IMR-90 (cell line): Measurements from ENCODE around the gene MTF1. TPM values are rescaled to one million over a fixed set of nuclear protein-coding genes. Genes with fewer than 3 reads are reported as not detected.

Experiments
- ATAC-seq: fragments of 200-7000 bp; cut with Tn5 transposase; 2 replicates; pipeline ENCODE4 v1.9.1; 2020; ENCODE audit warnings: low read depth, mild to moderate bottlenecking, moderate library complexity
- BruUV-seq: library from RNA; stranded (reverse); fragments of 400-500 nt; replicated peaks from 2 replicates; lab custom pipeline; 2021; lab: Mats Ljungman, UMichigan
- CTCF ChIA-PET: fragments of 300-600 bp; formaldehyde crosslinking; extraction: SDS; loops from one replicate; lab custom pipeline; 2021; ENCODE audit warnings: antibody characterized with exemption; lab: Yijun Ruan, JAX
- POLR2A ChIA-PET: fragments of 300-600 bp; sonication (Branson Sonifier 250); formaldehyde crosslinking; loops from one replicate; lab custom pipeline; 2022; ENCODE audit warnings: antibody characterized with exemption; ENCODE audit not compliant: unreplicated experiment; lab: Charles Lee
- DNase-seq: peaks from one replicate; pipeline ENCODE4 v3.0.0; 2013
- H2AFZ ChIP-seq: replicated peaks from 2 replicates; pipeline ENCODE3; 2013; ENCODE audit warnings: low read length, mild to moderate bottlenecking; ENCODE audit not compliant: poor library complexity
- H2AK5ac ChIP-seq: 2 replicates; pipeline ENCODE4 v1.6.1; 2013; ENCODE audit warnings: low read depth, low read length, inconsistent platforms
- H2AK9ac ChIP-seq: replicated peaks from 2 replicates; pipeline ENCODE3; 2013; ENCODE audit warnings: mild to moderate bottlenecking, low read depth, low read length, moderate library complexity; ENCODE audit not compliant: poor library complexity
- H2BK120ac ChIP-seq: 2 replicates; pipeline ENCODE4 v1.6.1; 2013; ENCODE audit warnings: low read depth, low read length, inconsistent platforms
- H2BK15ac ChIP-seq: 3 replicates; pipeline ENCODE4 v1.6.1; 2013; ENCODE audit warnings: low read depth, low read length, inconsistent platforms
- H2BK20ac ChIP-seq: 2 replicates; pipeline ENCODE4 v1.6.1; 2013; ENCODE audit warnings: low read depth, mild to moderate bottlenecking, inconsistent platforms, low read length, moderate library complexity
- H2BK5ac ChIP-seq: 2 replicates; pipeline ENCODE4 v1.6.1; 2013; ENCODE audit warnings: mild to moderate bottlenecking, low read depth, low read length, inconsistent platforms; ENCODE audit not compliant: poor library complexity, severe bottlenecking
- H3K14ac ChIP-seq: replicated peaks from 2 replicates; pipeline ENCODE4 v1.6.1; 2013; ENCODE audit warnings: low read depth, low read length, inconsistent platforms
- H3K18ac ChIP-seq: 2 replicates; pipeline ENCODE4 v1.6.1; 2013; ENCODE audit warnings: low read depth, low read length, control low read depth
- H3K23ac ChIP-seq: 2 replicates; pipeline ENCODE4 v1.6.1; 2013; ENCODE audit warnings: low read depth, low read length, inconsistent platforms
- H3K27ac ChIP-seq: 2 replicates; pipeline ENCODE4 v1.5.1; 2013; ENCODE audit warnings: mild to moderate bottlenecking, control low read depth, low read length; ENCODE audit not compliant: insufficient read depth
- H3K27me3 ChIP-seq: 2 replicates; pipeline ENCODE4 v1.6.1; 2013; ENCODE audit warnings: low read length; ENCODE audit not compliant: control insufficient read depth, insufficient read depth
- H3K36me3 ChIP-seq: 2 replicates; pipeline ENCODE4 v1.6.1; 2013; ENCODE audit warnings: low read length, mixed read lengths; ENCODE audit not compliant: control insufficient read depth, insufficient read depth
- H3K4ac ChIP-seq: 2 replicates; pipeline ENCODE4 v1.6.1; 2013; ENCODE audit warnings: low read depth, low read length, inconsistent platforms
- H3K4me1 ChIP-seq: 2 replicates; pipeline ENCODE4 v1.6.1; 2013; ENCODE audit warnings: low read length, mixed read lengths; ENCODE audit not compliant: control insufficient read depth, insufficient read depth
- H3K4me2 ChIP-seq: 2 replicates; pipeline ENCODE4 v1.6.1; 2013; ENCODE audit warnings: low read depth, mild to moderate bottlenecking, control low read depth, low read length, moderate library complexity
- H3K4me3 ChIP-seq: 2 replicates; pipeline ENCODE4 v1.5.1; 2013; ENCODE audit warnings: low read depth, mild to moderate bottlenecking, control low read depth, low read length, moderate library complexity; ENCODE audit not compliant: insufficient read depth
- H3K56ac ChIP-seq: 2 replicates; pipeline ENCODE4 v1.6.1; 2013; ENCODE audit warnings: low read length, inconsistent platforms; ENCODE audit not compliant: insufficient read depth; ENCODE audit errors: extremely low read depth
- H3K79me1 ChIP-seq, 2 experiments: 2 replicates each; pipeline ENCODE4 v1.6.1; 2013; ENCODE audit warnings: low read length in 2 of 2, inconsistent platforms in 1 of 2, low read depth in 1 of 2
- H3K9ac ChIP-seq: 2 replicates; pipeline ENCODE4 v1.6.1; 2013; ENCODE audit warnings: low read depth, low read length, control low read depth
- H3K9me1 ChIP-seq: 2 replicates; pipeline ENCODE4 v1.6.1; 2013; ENCODE audit warnings: low read length, inconsistent platforms; ENCODE audit not compliant: insufficient read depth
- H3K9me3 ChIP-seq: 2 replicates; pipeline ENCODE4 v1.6.1; 2013; ENCODE audit warnings: low read length; ENCODE audit not compliant: control insufficient read depth, insufficient read depth
- H4K20me1 ChIP-seq: 2 replicates; pipeline ENCODE4 v1.6.1; 2013; ENCODE audit warnings: low read length, inconsistent platforms; ENCODE audit not compliant: insufficient read depth
- H4K5ac ChIP-seq: 2 replicates; pipeline ENCODE4 v1.6.1; 2013; ENCODE audit warnings: mild to moderate bottlenecking, low read depth, low read length, control low read depth
- H4K8ac ChIP-seq, 2 experiments: 2 replicates each; pipeline ENCODE4 v1.6.1; 2013; ENCODE audit warnings: low read depth in 2 of 2, low read length in 2 of 2, control low read depth in 1 of 2, inconsistent platforms in 1 of 2
- H4K91ac ChIP-seq: 2 replicates; pipeline ENCODE4 v1.6.1; 2013; ENCODE audit warnings: low read depth, low read length, inconsistent platforms; ENCODE audit not compliant: insufficient read depth
- CEBPB ChIP-seq: IDR thresholded peaks from 2 replicates; pipeline ENCODE4 v1.6.1; 2012; ENCODE audit warnings: low read depth, low read length, improper control_type of control experiment
- ELK1 ChIP-seq: fragments of 150-350 bp; IDR thresholded peaks from 2 replicates; pipeline ENCODE4 v1.6.1; 2016; ENCODE audit warnings: low read depth, mild to moderate bottlenecking, low read length, moderate library complexity, borderline replicate concordance
- MAFK ChIP-seq: IDR thresholded peaks from 2 replicates; pipeline ENCODE4 v1.6.1; 2012; ENCODE audit warnings: low read depth, low read length, improper control_type of control experiment
- MAZ ChIP-seq: IDR thresholded peaks from 2 replicates; pipeline ENCODE4 v1.6.1; 2012; ENCODE audit warnings: low read depth, mild to moderate bottlenecking, low read length, improper control_type of control experiment, moderate library complexity, borderline replicate concordance
- MXI1 ChIP-seq: IDR thresholded peaks from 2 replicates; pipeline ENCODE4 v1.6.1; 2012; ENCODE audit warnings: low read depth, mild to moderate bottlenecking, low read length, moderate library complexity, borderline replicate concordance
- NFE2L2 ChIP-seq: fragments of 150-350 bp; IDR thresholded peaks from 2 replicates; pipeline ENCODE4 v1.6.1; 2016; ENCODE audit warnings: low read depth, mild to moderate bottlenecking, low read length
- POLR2A ChIP-seq: IDR thresholded peaks from 2 replicates; pipeline ENCODE4 v1.6.1; 2012; ENCODE audit warnings: mild to moderate bottlenecking, low read depth, low read length
- SMC3 ChIP-seq: fragments of 150-350 bp; IDR thresholded peaks from 2 replicates; pipeline ENCODE4 v1.6.1; 2016; ENCODE audit warnings: low read depth, mild to moderate bottlenecking, antibody characterized with exemption, low read length, moderate library complexity
- WGBS, 2 experiments: methylation state at CpG; one replicate each; pipeline versions ENCODE4 v1.1.5 to v1.1.7; 2013; ENCODE audit warnings: missing lambda C conversion rate in 2 of 2; ENCODE audit not compliant: insufficient read length in 1 of 2; ENCODE audit errors: extremely low coverage in 2 of 2; 5-methylcytosine and 5-hydroxymethylcytosine counted together
- dilution Hi-C: fragments of 300-500 bp; cut with HindIII; formaldehyde crosslinking; loops from one replicate; pipeline ENCODE4 v1.14.3; 2018; ENCODE audit warnings: low sequenced_read_pairs; ENCODE audit not compliant: unreplicated experiment
- in situ Hi-C: fragments of 300-500 bp; cut with MboI; formaldehyde crosslinking; loops from 3 replicates; pipeline ENCODE4 v1.14.3; 2019; ENCODE audit warnings: low sequenced_read_pairs, inconsistent platforms, mixed read lengths
- intact Hi-C: fragments of 100-400 bp; cut with micrococcal nuclease; formaldehyde crosslinking; loops from 2 replicates; pipeline ENCODE4 v1.10.0; 2022
- polyA plus RNA-seq, 3 experiments: library from polyadenylated mRNA; depleted of rRNA; stranded (reverse); fragments of >200 nt; gene quantifications; 2 replicates each; pipeline ENCODE4 v1.2.3, GENCODE V29; 2012; ENCODE audit warnings: low replicate concordance in 1 of 3
- total RNA-seq: library from RNA; depleted of rRNA; stranded (reverse); fragments of >200 nt; gene quantifications from 2 replicates; pipeline ENCODE4 v1.2.3, GENCODE V29; 2012

The MTF1 gene
- total and polyA plus RNA-seq, 2 of the 4 experiments (the other 2 are of a cell fraction): 2.3 to 4.7 TPM

- H3K9me3 ChIP-seq: no peaks in the 10 kb centered on the region
- peak overlapping the region; percentile 76 for H3K4ac ChIP-seq
- H3K27me3 ChIP-seq: no peaks in the 10 kb centered on the region
- H2BK5ac ChIP-seq: peak overlapping the region; percentile 67
- peak overlapping the region; percentile 81 for H3K9ac ChIP-seq
- no peak overlapping the region; the same call in 1 of the 2 replicates for H3K18ac ChIP-seq
- peaks cover 7% of the 10 kb centered on the region; the same call in 1 of the 2 replicates for H3K9me1 ChIP-seq
- H3K14ac ChIP-seq: peak overlapping the region; percentile 76
- TF ChIP-seq ELK1 (no peak), MAFK (no peak), POLR2A (no peak; the same call in 1 of the 2 replicates), SMC3 (no peak), NFE2L2 (no peak), MAZ (peak; percentile 66), MXI1 (peak; percentile 24; the same call in 1 of the 2 replicates), CEBPB (no peak)
- TSS peak; percentile 95 for BruUV-seq
- intact Hi-C loops: loop anchor here (1.0 to 10.0 kb wide), 3 partner anchors 52 to 204 kb away; partner anchors contain the start of gene CDCA8
- ATAC-seq (peak; percentile 82), DNase-seq (peak; percentile 76)
- H3K36me3 ChIP-seq: peaks cover 24% of the 10 kb centered on the region
- ChIA-PET POLR2A (interaction anchor here (0.6 to 1.1 kb wide), 6 partner anchors 34 to 1755 kb away, joined by 3 to 17 read pairs (median 4); partner anchors contain the start of gene DNALI1), CTCF (interaction anchor here (0.6 to 1.5 kb wide), 4 partner anchors 10 to 79 kb away, joined by 3 to 7 read pairs (median 4); partner anchors contain the start of gene MTF1)
- H3K79me1 ChIP-seq: peaks cover 39 to 60% of the 10 kb centered on the region in 2 experiments
- no peak overlapping the region for H2BK15ac ChIP-seq
- peak overlapping the region; percentile 60 for H3K4me2 ChIP-seq
- H3K4me3 ChIP-seq: peak overlapping the region; percentile 90
- peak overlapping the region; percentile 88 for H3K27ac ChIP-seq
- WGBS, 2 experiments: 0% methylated on average over 9 of the region's 54 CpGs; no CpG with 5 or more reads in 1 of the 2 experiments
- no peak overlapping the region for H2BK20ac ChIP-seq
- peak overlapping the region; percentile 94 for H2AFZ ChIP-seq
- peak overlapping the region; percentile 14 for H4K5ac ChIP-seq
- in situ Hi-C loops: no loop called here
- H3K56ac ChIP-seq: peak overlapping the region; percentile 50; the same call in 1 of the 2 replicates
- H4K91ac ChIP-seq: peak overlapping the region; percentile 23; the same call in 1 of the 2 replicates
- peak overlapping the region; percentile 71 to 76; a peak in 2 of 4 replicates for H4K8ac ChIP-seq
- H2BK120ac ChIP-seq: no peak overlapping the region
- dilution Hi-C loops: no loop called here
- H3K23ac ChIP-seq: peak overlapping the region; percentile 72; the same call in 1 of the 2 replicates
- H3K4me1 ChIP-seq: peaks cover 6% of the 10 kb centered on the region; the same call in 1 of the 2 replicates
- H4K20me1 ChIP-seq: peaks cover 24% of the 10 kb centered on the region
- peak overlapping the region; percentile 79 for H2AK5ac ChIP-seq
- peak overlapping the region; percentile 88 for H2AK9ac ChIP-seq
Observed at GRCh38 chr1:37808369-37809319, 50.7 kb downstream of the MTF1 start.
